ENCODE measurements around the gene LIMCH1. TPM values are rescaled to one million over a fixed set of nuclear protein-coding genes. Genes with fewer than 3 reads are reported as not detected.
"Not testable (repeated sequence)": the region's sequence is repeated elsewhere in the genome, so short reads cannot be mapped to it uniquely, and the experiment has no call there.

LIMCH1 gene
- total RNA-seq, result 1 to 10 TPM in 1 of 5 experiments, under 1 TPM in 1, not detected in 3; 0.05 to 1.2 TPM
- not detected for polyA plus RNA-seq
- total RNA-seq, result 0.81 reads per million

- Mint-ChIP-seq H3K9me3 (peaks cover 0 to 4% (median 0%) of the 10 kb centered on the region in 11 donors), H3K36me3 (no peaks in the 10 kb centered on the region), H3K4me1 (no peaks in the 10 kb centered on the region), H3K27ac (no peak within 1 kb of the TSS), H3K27me3 (peaks cover 0 to 13% (median 7%) of the 10 kb centered on the region in 5 donors), H3K4me3 (no peak within 1 kb of the TSS)
- Histone ChIP-seq H3K9me3 (ENCODE audit: control insufficient read depth in 2 of 3, low read length in 3 of 3) (no peaks in the 10 kb centered on the region), H3K4me3 (ENCODE audit: low read length) (no peak within 1 kb of the TSS), H3K4me1 (ENCODE audit: control insufficient read depth in 2 of 2, insufficient read depth in 2 of 2, low read length in 2 of 2) (no peaks in the 10 kb centered on the region), H3K36me3 (ENCODE audit: control insufficient read depth in 2 of 3, insufficient read depth in 3 of 3, low read length in 3 of 3) (no peaks in the 10 kb centered on the region), H3K27ac (ENCODE audit: low read depth, low read length) (no peak within 1 kb of the TSS), H3K27me3 (ENCODE audit: control insufficient read depth in 2 of 2, insufficient read depth in 2 of 2, low read length in 2 of 2) (no peaks in the 10 kb centered on the region)
- DNase-seq (no peak), ATAC-seq (no peak)
- CTCF ChIA-PET, result no interaction called here
- POLR2A ChIA-PET, result no interaction called here
- intact Hi-C loops (cut with micrococcal nuclease), result no loop called here
Observed at GRCh38 chr4:41538017-41538733, at the start of gene LIMCH1. Gene LIMCH1, plus strand, starts transcription at chr4:41538157. Its CDS starts 67,839 bp downstream, at chr4:41605996.

GRCh38 chr4:41491081-41491576 lies 46.8 kb upstream of the LIMCH1 start:
- H3K27ac Mint-ChIP-seq; H3K9me3 ChIP-seq (ENCODE audit: control insufficient read depth in 2 of 3, low read length in 3 of 3); H3K4me3 ChIP-seq (ENCODE audit: low read length); H3K27ac ChIP-seq (ENCODE audit: low read depth, low read length); H3K4me1 Mint-ChIP-seq; H3K27me3 ChIP-seq (ENCODE audit: control insufficient read depth in 2 of 2, insufficient read depth in 2 of 2, low read length in 2 of 2); H3K36me3 ChIP-seq (ENCODE audit: control insufficient read depth in 2 of 3, insufficient read depth in 3 of 3, low read length in 3 of 3); H3K4me1 ChIP-seq (ENCODE audit: control insufficient read depth in 2 of 2, insufficient read depth in 2 of 2, low read length in 2 of 2); ATAC-seq; POLR2A ChIA-PET; intact Hi-C loops (cut with micrococcal nuclease); CTCF ChIA-PET; H3K36me3 Mint-ChIP-seq; H3K27me3 Mint-ChIP-seq; DNase-seq; H3K4me3 Mint-ChIP-seq: not testable (repeated sequence)
- peaks cover 0 to 18% (median 0%) of the 10 kb centered on the region in 11 donors for H3K9me3 Mint-ChIP-seq

GRCh38 chr4:41496977-41497376 lies 41.0 kb upstream of the LIMCH1 start:
- no peaks in the 10 kb centered on the region for H3K36me3 Mint-ChIP-seq

GRCh38 chr4:41498177-41498576 lies 39.8 kb upstream of the LIMCH1 start:
- Mint-ChIP-seq H3K4me1 (no peaks in the 10 kb centered on the region), H3K27me3 (peaks cover 0 to 6% (median 0%) of the 10 kb centered on the region in 5 donors), H3K9me3 (peaks cover 0 to 5% (median 2%) of the 10 kb centered on the region in 11 donors), H3K4me3 (no peak overlapping the region), H3K27ac (no peak overlapping the region), H3K36me3 (no peaks in the 10 kb centered on the region)
- no peaks in the 10 kb centered on the region for H3K27me3 ChIP-seq (ENCODE audit: control insufficient read depth in 2 of 2, insufficient read depth in 2 of 2, low read length in 2 of 2)
- no peak overlapping the region for H3K27ac ChIP-seq (ENCODE audit: low read depth, low read length)
- H3K4me1 ChIP-seq (ENCODE audit: control insufficient read depth in 2 of 2, insufficient read depth in 2 of 2, low read length in 2 of 2), result no peaks in the 10 kb centered on the region
- ChIA-PET POLR2A (no interaction called here), CTCF (no interaction called here)
- DNase-seq, result no peak
- no peak for ATAC-seq
- H3K36me3 ChIP-seq (ENCODE audit: control insufficient read depth in 2 of 3, insufficient read depth in 3 of 3, low read length in 3 of 3), result no peaks in the 10 kb centered on the region
- H3K9me3 ChIP-seq (ENCODE audit: control insufficient read depth in 2 of 3, low read length in 3 of 3), result no peaks in the 10 kb centered on the region
- no peak overlapping the region for H3K4me3 ChIP-seq (ENCODE audit: low read length)
- intact Hi-C loops (cut with micrococcal nuclease), result no loop called here

More at GRCh38 chr4:41496977-41497376, 41.0 kb upstream of the LIMCH1 start:
- Histone ChIP-seq H3K27ac (ENCODE audit: low read depth, low read length) (no peak overlapping the region), H3K27me3 (ENCODE audit: control insufficient read depth in 2 of 2, insufficient read depth in 2 of 2, low read length in 2 of 2) (no peaks in the 10 kb centered on the region), H3K36me3 (ENCODE audit: control insufficient read depth in 2 of 3, insufficient read depth in 3 of 3, low read length in 3 of 3) (no peaks in the 10 kb centered on the region), H3K9me3 (ENCODE audit: control insufficient read depth in 2 of 3, low read length in 3 of 3) (no peaks in the 10 kb centered on the region), H3K4me3 (ENCODE audit: low read length) (no peak overlapping the region), H3K4me1 (ENCODE audit: control insufficient read depth in 2 of 2, insufficient read depth in 2 of 2, low read length in 2 of 2) (no peaks in the 10 kb centered on the region)
- Mint-ChIP-seq H3K27ac (no peak overlapping the region), H3K9me3 (peaks cover 0 to 10% (median 2%) of the 10 kb centered on the region in 11 donors), H3K4me3 (no peak overlapping the region), H3K4me1 (no peaks in the 10 kb centered on the region), H3K27me3 (peaks cover 0 to 6% (median 0%) of the 10 kb centered on the region in 5 donors)
- no peak for DNase-seq
- POLR2A ChIA-PET, result no interaction called here
- CTCF ChIA-PET, result no interaction called here
- intact Hi-C loops (cut with micrococcal nuclease), result no loop called here
- ATAC-seq, result no peak

GRCh38 chr4:41504167-41504818 lies 33.7 kb upstream of the LIMCH1 start:
- Histone ChIP-seq H3K27ac (ENCODE audit: low read depth, low read length) (no peak overlapping the region), H3K27me3 (ENCODE audit: control insufficient read depth in 2 of 2, insufficient read depth in 2 of 2, low read length in 2 of 2) (no peaks in the 10 kb centered on the region), H3K9me3 (ENCODE audit: control insufficient read depth in 2 of 3, low read length in 3 of 3) (no peaks in the 10 kb centered on the region), H3K4me3 (ENCODE audit: low read length) (no peak overlapping the region), H3K4me1 (ENCODE audit: control insufficient read depth in 2 of 2, insufficient read depth in 2 of 2, low read length in 2 of 2) (no peaks in the 10 kb centered on the region), H3K36me3 (ENCODE audit: control insufficient read depth in 2 of 3, insufficient read depth in 3 of 3, low read length in 3 of 3) (no peaks in the 10 kb centered on the region)
- ChIA-PET POLR2A (no interaction called here), CTCF (no interaction called here)
- Mint-ChIP-seq H3K27me3 (peaks cover 0 to 7% (median 3%) of the 10 kb centered on the region in 5 donors), H3K27ac (no peak overlapping the region), H3K9me3 (peaks cover 0 to 16% (median 6%) of the 10 kb centered on the region in 11 donors), H3K4me3 (no peak overlapping the region), H3K4me1 (peaks cover 0 to 5% (median 0%) of the 10 kb centered on the region in 7 donors), H3K36me3 (no peaks in the 10 kb centered on the region)
- intact Hi-C loops (cut with micrococcal nuclease), result no loop called here
- ATAC-seq (no peak), DNase-seq (no peak)

GRCh38 chr4:41505161-41505661 lies 32.7 kb upstream of the LIMCH1 start:
- ChIA-PET CTCF (no interaction called here), POLR2A (no interaction called here)
- no peak overlapping the region for H3K4me3 ChIP-seq (ENCODE audit: low read length)
- H3K9me3 ChIP-seq (ENCODE audit: control insufficient read depth in 2 of 3, low read length in 3 of 3), result no peaks in the 10 kb centered on the region
- no peaks in the 10 kb centered on the region for H3K4me1 ChIP-seq (ENCODE audit: control insufficient read depth in 2 of 2, insufficient read depth in 2 of 2, low read length in 2 of 2)
- DNase-seq, result no peak
- Mint-ChIP-seq H3K36me3 (no peaks in the 10 kb centered on the region), H3K9me3 (peaks cover 0 to 16% (median 6%) of the 10 kb centered on the region in 11 donors), H3K4me1 (peaks cover 0 to 5% (median 0%) of the 10 kb centered on the region in 7 donors), H3K27ac (no peak overlapping the region), H3K27me3 (peaks cover 0 to 7% (median 3%) of the 10 kb centered on the region in 5 donors), H3K4me3 (no peak overlapping the region)
- no peak overlapping the region for H3K27ac ChIP-seq (ENCODE audit: low read depth, low read length)
- no peaks in the 10 kb centered on the region for H3K36me3 ChIP-seq (ENCODE audit: control insufficient read depth in 2 of 3, insufficient read depth in 3 of 3, low read length in 3 of 3)
- H3K27me3 ChIP-seq (ENCODE audit: control insufficient read depth in 2 of 2, insufficient read depth in 2 of 2, low read length in 2 of 2), result no peaks in the 10 kb centered on the region
- ATAC-seq, result no peak
- intact Hi-C loops (cut with micrococcal nuclease), result no loop called here

Data from naive thymus-derived CD4-positive, alpha-beta T cell (primary cell).